Panc1 (cell line): ENCODE measurements around the gene DTYMK. TPM values are rescaled to one million over a fixed set of nuclear protein-coding genes. Genes with fewer than 3 reads are reported as not detected.
"Not testable (repeated sequence)": the region's sequence is repeated elsewhere in the genome, so short reads cannot be mapped to it uniquely, and the experiment has no call there.

ENCODE experiments used
- ATAC-seq: fragments of 200-7000 bp; cut with Tn5 transposase; 2 replicates; pipeline ENCODE4 v1.9.1; 2020; ENCODE audit warnings: mild to moderate bottlenecking, moderate library complexity
- BruUV-seq: library from RNA; stranded (reverse); fragments of 400-500 nt; replicated peaks from 2 replicates; lab custom pipeline; 2021; lab: Mats Ljungman, UMichigan
- CTCF ChIA-PET: fragments of 300-600 bp; sonication (Branson Sonifier 250); formaldehyde crosslinking; loops from one replicate; lab custom pipeline; 2022; ENCODE audit warnings: antibody characterized with exemption; lab: Charles Lee
- POLR2A ChIA-PET: fragments of 300-600 bp; sonication (Branson Sonifier 250); formaldehyde crosslinking; loops from one replicate; lab custom pipeline; 2022; ENCODE audit warnings: antibody characterized with exemption; lab: Charles Lee
- DNase-seq: peaks from one replicate; pipeline ENCODE4 v3.0.0-alpha.2; 2010; ENCODE audit warnings: low read depth, low spot score
- H3K27ac ChIP-seq: 2 replicates; pipeline ENCODE4 v1.5.1; 2011; ENCODE audit warnings: mild to moderate bottlenecking, low read length, inconsistent platforms
- H3K27me3 ChIP-seq: fragments of 200-500 bp; sonication (Bioruptor generic); 2 replicates; pipeline ENCODE4 v1.6.0; 2014; ENCODE audit warnings: low read length, inconsistent platforms; ENCODE audit not compliant: control insufficient read depth, insufficient read depth
- H3K36me3 ChIP-seq: fragments of 200-500 bp; sonication (Bioruptor generic); 2 replicates; pipeline ENCODE4 v1.5.1; 2014; ENCODE audit warnings: inconsistent platforms, mild to moderate bottlenecking, low read length, moderate library complexity; ENCODE audit not compliant: control insufficient read depth, insufficient read depth
- H3K4me1 ChIP-seq: 2 replicates; pipeline ENCODE4 v1.5.1; 2011; ENCODE audit warnings: inconsistent platforms, mild to moderate bottlenecking, low read length, moderate library complexity; ENCODE audit not compliant: control insufficient read depth, insufficient read depth
- H3K4me3 ChIP-seq, 2 experiments: 2 replicates each; pipeline ENCODE4 v1.5.1; 2011 to 2012; ENCODE audit warnings: low read depth in 2 of 2, low read length in 2 of 2, mild to moderate bottlenecking in 2 of 2, inconsistent platforms in 1 of 2, moderate library complexity in 1 of 2
- H3K9me3 ChIP-seq: fragments of 200-500 bp; sonication (Bioruptor generic); 2 replicates; pipeline ENCODE4 v1.5.1; 2014; ENCODE audit warnings: low read depth, mild to moderate bottlenecking, inconsistent platforms, low read length, moderate library complexity; ENCODE audit not compliant: control insufficient read depth, insufficient read depth
- POLR2AphosphoS5 ChIP-seq: IDR thresholded peaks from 2 replicates; pipeline ENCODE4 v1.6.1; 2012; ENCODE audit warnings: mild to moderate bottlenecking, low read depth, low read length, moderate library complexity
- SIN3A ChIP-seq: IDR thresholded peaks from 2 replicates; pipeline ENCODE4 v1.6.1; 2012; ENCODE audit warnings: low read depth, mild to moderate bottlenecking, low read length, moderate library complexity, borderline replicate concordance; ENCODE audit not compliant: insufficient read depth
- TCF7L2 ChIP-seq: IDR thresholded peaks from 2 replicates; pipeline ENCODE4 v1.6.1; 2011; ENCODE audit warnings: mild to moderate bottlenecking, low read depth, low read length, inconsistent platforms
- in situ Hi-C: cut with HindIII; loops from 2 replicates; pipeline ENCODE4 v1.10.0; 2016; ENCODE audit warnings: low sequenced_read_pairs, low pct_unique_long_range_greater_than_20kb
- intact Hi-C: fragments of 100-400 bp; cut with micrococcal nuclease; formaldehyde crosslinking; loops from one replicate; pipeline ENCODE4 v1.10.0; 2022; ENCODE audit not compliant: unreplicated experiment
- total RNA-seq: library from RNA; stranded (reverse); gene quantifications from one replicate; pipeline ENCODE4 v1.2.1, GENCODE V29; 2021; ENCODE audit not compliant: unreplicated experiment
- TF ChIP-seq, protein P1 (sequence below): fragments of 450-650 bp; IDR thresholded peaks from 2 replicates; pipeline ENCODE4 v1.5.1; 2017; ENCODE audit warnings: mild to moderate bottlenecking
- TF ChIP-seq, protein P2 (sequence below), 2 experiments: IDR thresholded peaks; 2 replicates each; pipeline ENCODE4 v1.6.1; 2011 to 2012; ENCODE audit warnings: low read depth in 2 of 2, control low read depth in 1 of 2, low read length in 1 of 2, mild to moderate bottlenecking in 1 of 2, moderate library complexity in 1 of 2; ENCODE audit not compliant: insufficient read depth in 1 of 2

DTYMK gene
- total RNA-seq, 1 experiment from 2014 or later = 122 TPM

DNA sequence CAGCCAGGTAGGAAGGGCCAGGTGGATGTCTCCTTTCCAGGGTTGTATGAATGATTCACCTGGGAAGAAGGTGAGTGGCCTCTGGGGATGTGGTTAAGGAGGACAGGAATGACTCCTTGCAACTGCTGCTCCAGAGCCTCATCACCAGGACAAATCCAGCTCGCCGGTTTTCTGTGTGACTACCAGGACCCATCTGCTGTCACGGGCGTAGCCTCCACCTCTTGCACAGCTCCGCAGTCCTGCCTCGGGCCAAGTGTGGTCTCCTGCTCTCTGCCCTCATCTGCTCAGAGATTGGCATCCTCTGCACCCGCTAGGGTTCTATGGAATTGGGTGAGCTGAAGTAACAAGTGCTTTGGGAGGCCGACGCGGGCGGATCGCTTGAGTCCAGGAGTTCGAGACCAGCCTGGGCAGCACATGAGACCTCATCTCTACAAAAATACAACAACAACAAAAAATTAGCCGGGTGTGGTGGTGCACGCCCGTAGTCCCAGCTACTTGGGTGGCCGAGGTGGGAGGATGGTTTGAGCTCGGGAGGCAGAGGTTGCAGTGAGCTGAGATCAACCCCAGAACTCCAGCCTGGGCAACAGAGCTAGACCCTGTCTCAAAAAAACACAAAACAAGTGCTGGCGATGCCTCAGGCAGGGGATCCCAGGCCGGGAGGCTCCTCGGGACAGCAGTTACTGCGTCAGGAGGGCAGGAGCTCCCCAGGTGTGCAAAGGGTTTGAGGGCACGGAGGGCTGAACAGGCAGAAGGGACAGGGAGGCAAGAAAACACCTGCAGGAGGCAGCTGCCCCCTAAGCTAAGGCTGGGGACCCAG lies 47.0 kb upstream of the DTYMK start:
- ChIA-PET CTCF (interaction anchor here (0.6 to 1.0 kb wide), 3 partner anchors 47 to 145 kb away, joined by 3 to 4 read pairs (median 4); partner anchors contain the start of gene DTYMK), POLR2A (interaction anchor here (1.2 kb wide), 1 partner anchor 32 kb away, joined by 3 read pairs; no protein-coding TSS in a partner anchor)
- DNase-seq = no peak
- intact Hi-C loops (loop anchor here (10.0 kb wide), 1 partner anchor 141 kb away; no protein-coding TSS in a partner anchor), in situ Hi-C loops (no loop called here)
- no TSS peak for BruUV-seq
- Histone ChIP-seq H3K36me3 (no peaks in the 10 kb centered on the region), H3K4me1 (peaks cover 4% of the 10 kb centered on the region; the same call in 1 of the 2 replicates), H3K27ac (peak overlapping the region; percentile 56), H3K27me3 (no peaks in the 10 kb centered on the region), H3K4me3 (peak overlapping the region; percentile 64 to 83), H3K9me3 (no peaks in the 10 kb centered on the region)
- ATAC-seq = peak; percentile 1; the same call in 1 of the 2 replicates
- TF ChIP-seq POLR2AphosphoS5 = no peak
- TF ChIP-seq SIN3A = no peak

DNA sequence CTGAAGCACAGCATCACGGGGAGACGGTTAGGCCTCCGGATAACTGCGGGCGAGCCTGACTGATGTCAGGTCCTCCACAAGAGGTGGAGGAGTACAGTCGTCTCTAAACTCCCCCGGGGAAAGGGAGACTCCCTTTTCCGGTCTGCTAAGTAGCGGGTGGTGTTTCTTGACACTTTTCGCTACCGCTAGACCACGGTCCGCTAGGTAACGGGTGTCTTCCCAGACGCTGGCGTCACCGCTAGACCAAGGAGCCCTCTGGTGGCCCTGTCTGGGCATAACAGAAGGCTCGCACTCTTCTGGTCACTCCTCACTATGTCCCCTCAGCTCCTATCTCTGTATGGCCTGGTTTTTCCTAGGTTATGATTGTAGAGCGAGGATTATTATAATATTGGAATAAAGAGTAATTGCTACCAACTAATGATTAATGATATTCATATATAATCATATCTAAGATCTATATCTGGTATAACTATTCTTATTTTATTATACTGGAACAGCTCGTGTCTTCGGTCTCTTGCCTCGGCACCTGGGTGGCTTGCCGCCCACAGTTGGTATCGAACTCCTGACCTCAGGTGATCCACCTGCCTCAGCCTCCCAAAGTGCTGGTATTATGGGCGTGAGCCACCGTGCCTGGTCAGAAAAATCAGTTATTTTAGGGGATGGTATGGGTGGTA lies 46.0 kb upstream of the DTYMK start:
- TF ChIP-seq, protein P1, sequence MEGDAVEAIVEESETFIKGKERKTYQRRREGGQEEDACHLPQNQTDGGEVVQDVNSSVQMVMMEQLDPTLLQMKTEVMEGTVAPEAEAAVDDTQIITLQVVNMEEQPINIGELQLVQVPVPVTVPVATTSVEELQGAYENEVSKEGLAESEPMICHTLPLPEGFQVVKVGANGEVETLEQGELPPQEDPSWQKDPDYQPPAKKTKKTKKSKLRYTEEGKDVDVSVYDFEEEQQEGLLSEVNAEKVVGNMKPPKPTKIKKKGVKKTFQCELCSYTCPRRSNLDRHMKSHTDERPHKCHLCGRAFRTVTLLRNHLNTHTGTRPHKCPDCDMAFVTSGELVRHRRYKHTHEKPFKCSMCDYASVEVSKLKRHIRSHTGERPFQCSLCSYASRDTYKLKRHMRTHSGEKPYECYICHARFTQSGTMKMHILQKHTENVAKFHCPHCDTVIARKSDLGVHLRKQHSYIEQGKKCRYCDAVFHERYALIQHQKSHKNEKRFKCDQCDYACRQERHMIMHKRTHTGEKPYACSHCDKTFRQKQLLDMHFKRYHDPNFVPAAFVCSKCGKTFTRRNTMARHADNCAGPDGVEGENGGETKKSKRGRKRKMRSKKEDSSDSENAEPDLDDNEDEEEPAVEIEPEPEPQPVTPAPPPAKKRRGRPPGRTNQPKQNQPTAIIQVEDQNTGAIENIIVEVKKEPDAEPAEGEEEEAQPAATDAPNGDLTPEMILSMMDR = peak; percentile 92
- POLR2A ChIA-PET, H3K4me3 ChIP-seq, H3K27ac ChIP-seq, H3K27me3 ChIP-seq, H3K4me1 ChIP-seq, DNase-seq, ATAC-seq, in situ Hi-C loops, H3K9me3 ChIP-seq, BruUV-seq, H3K36me3 ChIP-seq: not testable (repeated sequence)
- CTCF ChIA-PET = interaction anchor here (0.7 kb wide), 1 partner anchor 65 kb away, joined by 3 read pairs; no protein-coding TSS in a partner anchor
- intact Hi-C loops = loop anchor here (10.0 kb wide), 1 partner anchor 142 kb away; no protein-coding TSS in a partner anchor

- no TSS peak for BruUV-seq
- TF ChIP-seq, protein P2, sequence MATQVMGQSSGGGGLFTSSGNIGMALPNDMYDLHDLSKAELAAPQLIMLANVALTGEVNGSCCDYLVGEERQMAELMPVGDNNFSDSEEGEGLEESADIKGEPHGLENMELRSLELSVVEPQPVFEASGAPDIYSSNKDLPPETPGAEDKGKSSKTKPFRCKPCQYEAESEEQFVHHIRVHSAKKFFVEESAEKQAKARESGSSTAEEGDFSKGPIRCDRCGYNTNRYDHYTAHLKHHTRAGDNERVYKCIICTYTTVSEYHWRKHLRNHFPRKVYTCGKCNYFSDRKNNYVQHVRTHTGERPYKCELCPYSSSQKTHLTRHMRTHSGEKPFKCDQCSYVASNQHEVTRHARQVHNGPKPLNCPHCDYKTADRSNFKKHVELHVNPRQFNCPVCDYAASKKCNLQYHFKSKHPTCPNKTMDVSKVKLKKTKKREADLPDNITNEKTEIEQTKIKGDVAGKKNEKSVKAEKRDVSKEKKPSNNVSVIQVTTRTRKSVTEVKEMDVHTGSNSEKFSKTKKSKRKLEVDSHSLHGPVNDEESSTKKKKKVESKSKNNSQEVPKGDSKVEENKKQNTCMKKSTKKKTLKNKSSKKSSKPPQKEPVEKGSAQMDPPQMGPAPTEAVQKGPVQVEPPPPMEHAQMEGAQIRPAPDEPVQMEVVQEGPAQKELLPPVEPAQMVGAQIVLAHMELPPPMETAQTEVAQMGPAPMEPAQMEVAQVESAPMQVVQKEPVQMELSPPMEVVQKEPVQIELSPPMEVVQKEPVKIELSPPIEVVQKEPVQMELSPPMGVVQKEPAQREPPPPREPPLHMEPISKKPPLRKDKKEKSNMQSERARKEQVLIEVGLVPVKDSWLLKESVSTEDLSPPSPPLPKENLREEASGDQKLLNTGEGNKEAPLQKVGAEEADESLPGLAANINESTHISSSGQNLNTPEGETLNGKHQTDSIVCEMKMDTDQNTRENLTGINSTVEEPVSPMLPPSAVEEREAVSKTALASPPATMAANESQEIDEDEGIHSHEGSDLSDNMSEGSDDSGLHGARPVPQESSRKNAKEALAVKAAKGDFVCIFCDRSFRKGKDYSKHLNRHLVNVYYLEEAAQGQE (IDR thresholded peaks at IDR 0.05; ENCODE audit: insufficient read depth in 1 of 2, low read depth in 2 of 2, low read length in 1 of 2) = no peak
- TF ChIP-seq TCF7L2 (no peak), SIN3A (no peak), POLR2AphosphoS5 (no peak)
- TF ChIP-seq, protein P1 = no peak
- H3K27ac ChIP-seq = no peak overlapping the region
- no peaks in the 10 kb centered on the region for H3K36me3 ChIP-seq
- no peaks in the 10 kb centered on the region for H3K27me3 ChIP-seq
- no peaks in the 10 kb centered on the region for H3K4me1 ChIP-seq
- POLR2A ChIA-PET = no interaction called here
- no peaks in the 10 kb centered on the region for H3K9me3 ChIP-seq
- H3K4me3 ChIP-seq = no peak overlapping the region
- in situ Hi-C loops = no loop called here
- no peak for ATAC-seq
- CTCF ChIA-PET = no interaction called here
- no peak for DNase-seq
- intact Hi-C loops = loop anchor here (10.0 kb wide), 1 partner anchor 144 kb away; no protein-coding TSS in a partner anchor
These were observed 44.2 kb upstream of the DTYMK start for GRCh38 chr2:241730671-241731293.
